Neural progenitor cell (in vitro differentiated cells): ENCODE results near the gene HOXA2.

ENCODE experiments used
- EZH2 ChIP-seq: fragments of 200-600 bp; sonication (generic); IDR thresholded peaks from 2 replicates; pipeline ENCODE4 v1.6.1; 2017; ENCODE audit warnings: antibody characterized with exemption, mild to moderate bottlenecking, moderate library complexity
- TF ChIP-seq, protein P1 (sequence below): fragments of 200-600 bp; sonication (generic); IDR thresholded peaks from 2 replicates; pipeline ENCODE4 v1.5.1; 2017; ENCODE audit warnings: antibody characterized with exemption, mild to moderate bottlenecking

DNA sequence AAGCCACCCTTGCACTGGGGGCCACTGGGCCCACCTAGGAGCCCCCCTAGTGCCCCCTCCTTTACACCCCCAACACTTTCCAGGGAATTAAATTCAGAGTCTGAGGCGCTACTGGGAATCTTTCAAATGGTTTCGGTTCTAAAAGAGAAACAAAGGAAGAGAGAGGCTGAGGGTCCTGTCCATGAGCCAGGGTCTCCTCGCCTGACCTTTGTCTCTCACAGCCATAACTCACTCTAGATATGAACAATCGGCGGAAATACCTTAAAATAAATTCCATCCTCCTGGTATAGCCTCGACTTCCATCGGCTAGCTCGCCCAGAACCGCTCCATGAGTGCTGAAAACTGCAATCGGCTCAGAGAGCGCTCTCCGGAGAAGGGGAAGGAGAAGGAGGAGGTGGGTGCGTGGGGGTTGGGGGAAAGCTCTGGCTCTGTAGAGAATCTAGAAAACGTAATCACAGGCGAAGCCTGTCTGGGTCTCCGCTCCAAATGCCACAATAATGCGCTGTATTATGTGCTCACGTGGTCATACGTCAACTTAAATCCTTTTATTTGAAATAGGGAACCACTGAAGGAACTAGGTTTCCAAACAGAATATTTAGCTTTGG lies 15.5 kb upstream of the HOXA2 start:
- TF ChIP-seq, protein P1, sequence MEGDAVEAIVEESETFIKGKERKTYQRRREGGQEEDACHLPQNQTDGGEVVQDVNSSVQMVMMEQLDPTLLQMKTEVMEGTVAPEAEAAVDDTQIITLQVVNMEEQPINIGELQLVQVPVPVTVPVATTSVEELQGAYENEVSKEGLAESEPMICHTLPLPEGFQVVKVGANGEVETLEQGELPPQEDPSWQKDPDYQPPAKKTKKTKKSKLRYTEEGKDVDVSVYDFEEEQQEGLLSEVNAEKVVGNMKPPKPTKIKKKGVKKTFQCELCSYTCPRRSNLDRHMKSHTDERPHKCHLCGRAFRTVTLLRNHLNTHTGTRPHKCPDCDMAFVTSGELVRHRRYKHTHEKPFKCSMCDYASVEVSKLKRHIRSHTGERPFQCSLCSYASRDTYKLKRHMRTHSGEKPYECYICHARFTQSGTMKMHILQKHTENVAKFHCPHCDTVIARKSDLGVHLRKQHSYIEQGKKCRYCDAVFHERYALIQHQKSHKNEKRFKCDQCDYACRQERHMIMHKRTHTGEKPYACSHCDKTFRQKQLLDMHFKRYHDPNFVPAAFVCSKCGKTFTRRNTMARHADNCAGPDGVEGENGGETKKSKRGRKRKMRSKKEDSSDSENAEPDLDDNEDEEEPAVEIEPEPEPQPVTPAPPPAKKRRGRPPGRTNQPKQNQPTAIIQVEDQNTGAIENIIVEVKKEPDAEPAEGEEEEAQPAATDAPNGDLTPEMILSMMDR: no peak
- peak; percentile 91 for TF ChIP-seq EZH2
